Lung (tissue), 12 donors: ENCODE results near the gene HEG1. TPM values are rescaled to one million over a fixed set of nuclear protein-coding genes. Genes with fewer than 3 reads are reported as not detected.

Experiments used
- ATAC-seq: fragments of 200-7000 bp; cut with Tn5 transposase; one replicate; pipeline ENCODE4 v1.9.1; 2020; ENCODE audit warnings: moderate number of reproducible peaks; ENCODE audit not compliant: insufficient read depth, low FRiP score
- DNase-seq, 3 donors: peaks; one replicate each; pipeline ENCODE4 v3.0.0-alpha.2; 2013 to 2017
- H3K27ac ChIP-seq, 2 donors: one replicate each; pipeline ENCODE4 v1.5.1; 2013; ENCODE audit warnings: mild to moderate bottlenecking in 2 of 2, moderate library complexity in 2 of 2, control low read depth in 1 of 2, inconsistent platforms in 1 of 2, low read depth in 1 of 2, low read length in 1 of 2
- H3K27me3 ChIP-seq, 3 donors: one replicate each; pipeline ENCODE4 v1.5.1; 2013; ENCODE audit warnings: low read length in 2 of 3; ENCODE audit not compliant: control insufficient read depth in 3 of 3, insufficient read depth in 3 of 3
- H3K36me3 ChIP-seq, 4 donors: one replicate each; pipeline ENCODE4 v1.5.1; 2013; ENCODE audit warnings: low read length in 4 of 4, mild to moderate bottlenecking in 1 of 4, moderate library complexity in 1 of 4; ENCODE audit not compliant: control insufficient read depth in 4 of 4, insufficient read depth in 4 of 4
- H3K4me1 ChIP-seq, 5 donors: one replicate each; pipeline ENCODE4 v1.5.1; 2013; ENCODE audit warnings: low read length in 5 of 5, mild to moderate bottlenecking in 2 of 5, moderate library complexity in 1 of 5; ENCODE audit not compliant: control insufficient read depth in 5 of 5, insufficient read depth in 5 of 5
- H3K4me3 ChIP-seq: one replicate; pipeline ENCODE4 v1.5.1; 2013; ENCODE audit warnings: mild to moderate bottlenecking, control low read depth, moderate library complexity
- H3K9ac ChIP-seq, 2 donors: one replicate each; pipeline ENCODE4 v1.5.1; 2013; ENCODE audit warnings: low read length in 2 of 2, control low read depth in 1 of 2; ENCODE audit not compliant: insufficient read depth in 1 of 2
- H3K9me3 ChIP-seq, 4 donors: one replicate each; pipeline ENCODE4 v1.5.1; 2013; ENCODE audit warnings: low read length in 3 of 4, mild to moderate bottlenecking in 1 of 4, moderate library complexity in 1 of 4; ENCODE audit not compliant: control insufficient read depth in 4 of 4, insufficient read depth in 3 of 4
- CTCF ChIP-seq: IDR thresholded peaks from 2 replicates; pipeline ENCODE4 v1.5.1; 2012; ENCODE audit warnings: mild to moderate bottlenecking; ENCODE audit errors: control extremely low read depth, extremely low read depth
- WGBS, 2 donors: extraction: QIAGEN DNeasy Blood & Tissue Kit; methylation state at CpG; one replicate each; pipeline ENCODE4 v1.1.7; 2013; 5-methylcytosine and 5-hydroxymethylcytosine counted together
- polyA plus RNA-seq, 2 donors: library from polyadenylated mRNA; stranded (reverse); fragments of 200-250 nt; gene quantifications; one replicate each; pipeline ENCODE4 v1.2.1, GENCODE V29; 2013
- total RNA-seq, 2 donors: library from RNA; depleted of rRNA in 1 of 2; stranded (reverse); fragments of >200 nt in 1 of 2; gene quantifications; one replicate each; pipeline ENCODE4 v1.2.1, GENCODE V29; 2014 to 2021
- donor health status: control.
- donor health status: control.
- donor health status: Bipolar disorder and iron deficiency.
- donor health status: healthy.
- donor health status: DM: yes; HTN: yes; CAD: no.

The HEG1 gene
- total and polyA plus RNA-seq, 4 donors, result 18.0 to 115 (median 65.7) TPM

DNA sequence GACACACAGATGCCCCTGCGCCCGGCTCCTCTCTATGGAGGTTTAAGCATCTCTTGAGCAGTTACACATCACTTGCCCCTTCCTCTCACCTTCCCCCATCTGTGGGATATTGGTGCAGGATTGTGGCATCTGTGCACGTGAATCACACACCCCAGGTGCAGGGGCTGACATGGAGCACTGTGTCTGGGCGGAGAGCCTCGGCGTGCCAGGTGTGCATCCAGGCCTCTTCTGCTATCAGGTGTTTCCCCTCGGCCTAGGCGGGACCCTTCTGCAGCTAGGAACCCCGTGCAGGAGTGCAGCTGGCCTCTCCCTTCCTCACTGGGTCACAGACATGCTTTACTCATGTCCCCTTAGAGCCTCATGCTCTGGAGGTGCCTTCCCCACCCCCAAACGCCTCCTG is 87.8 kb downstream of the HEG1 start:
- 86 to 91% methylated on average over 10 of the region's 10 CpGs for WGBS, 2 donors
- Histone ChIP-seq H3K9ac (no peak overlapping the region), H3K9me3 (no peaks in the 10 kb centered on the region), H3K36me3 (peaks cover 11 to 27% (median 13%) of the 10 kb centered on the region in 4 donors), H3K4me1 (peaks cover 0 to 7% (median 3%) of the 10 kb centered on the region in 5 donors), H3K27me3 (no peaks in the 10 kb centered on the region), H3K27ac (no peak overlapping the region), H3K4me3 (no peak overlapping the region)
- TF ChIP-seq CTCF, result no peak
- ATAC-seq, result no peak
- no peak for DNase-seq

DNA sequence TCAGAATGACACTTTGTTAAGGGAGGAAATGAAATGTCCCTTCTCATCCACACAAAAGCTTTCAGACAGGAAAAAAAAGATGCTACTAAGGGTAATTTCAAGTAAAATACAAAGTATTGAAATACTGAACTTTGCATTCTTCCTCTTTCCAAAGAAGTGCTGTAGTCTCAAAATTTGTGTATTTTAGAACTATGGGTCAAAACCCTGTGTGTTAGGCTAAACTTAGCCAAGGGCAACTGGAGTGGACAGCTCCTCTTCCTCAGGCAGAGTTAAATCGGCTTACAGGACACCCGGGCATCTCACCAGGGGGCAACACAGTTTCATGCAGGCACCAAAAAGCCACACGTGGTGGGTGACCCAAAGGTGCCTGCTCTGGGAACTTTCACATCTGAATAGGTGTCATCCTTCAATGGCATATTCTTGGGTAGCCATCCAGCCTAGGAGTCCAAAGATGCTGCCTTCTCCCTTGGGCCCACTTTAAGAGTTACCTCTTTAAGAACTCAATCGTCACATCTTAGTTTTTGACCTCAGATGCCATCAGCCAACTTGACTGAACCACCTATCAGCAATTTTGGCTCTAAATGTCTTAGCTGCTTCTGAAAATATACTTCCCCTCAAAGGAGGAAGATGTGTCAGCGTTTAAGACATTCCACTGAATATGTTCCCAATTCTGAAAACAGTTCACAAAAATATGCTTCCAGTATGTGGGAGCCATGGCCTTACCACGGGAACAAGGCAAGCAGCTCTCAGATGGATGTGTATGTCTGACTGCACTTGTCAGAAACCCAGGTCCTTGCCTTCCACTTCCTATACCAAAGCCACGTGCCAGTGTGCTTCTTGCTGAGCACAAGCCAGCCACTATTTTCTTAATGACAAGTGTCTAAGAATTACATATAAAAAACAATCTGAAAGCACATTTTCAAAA is 89.0 kb downstream of the HEG1 start:
- no peak for ATAC-seq
- no peak for TF ChIP-seq CTCF

DNA sequence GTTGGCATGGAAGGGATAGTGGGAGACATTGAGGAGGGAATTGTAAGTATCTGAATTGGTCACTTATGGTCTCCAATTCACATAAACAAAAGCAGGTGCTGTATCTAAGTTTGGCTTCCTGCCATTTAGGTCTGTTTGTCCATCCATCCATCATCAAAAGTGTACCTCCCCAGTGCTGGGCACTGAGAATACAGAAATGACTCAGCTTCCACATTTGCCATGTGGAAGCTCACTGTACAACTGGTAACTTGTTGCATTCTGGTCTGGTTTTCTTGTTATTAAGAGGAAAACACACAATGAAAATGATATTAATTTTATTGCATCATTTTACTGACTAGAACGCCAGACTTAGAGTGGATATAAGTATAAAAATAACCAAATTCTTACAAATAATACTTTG is 90.4 kb downstream of the HEG1 start:
- 87 to 90% methylated on average over 1 of the region's 1 CpG for WGBS, 2 donors
- Histone ChIP-seq H3K4me3 (no peak overlapping the region), H3K9ac (no peak overlapping the region), H3K27me3 (no peaks in the 10 kb centered on the region), H3K36me3 (peaks cover 3 to 18% (median 7%) of the 10 kb centered on the region in 4 donors), H3K9me3 (no peaks in the 10 kb centered on the region), H3K4me1 (peaks cover 0 to 7% (median 3%) of the 10 kb centered on the region in 5 donors), H3K27ac (no peak overlapping the region)
- TF ChIP-seq CTCF, result no peak
- ATAC-seq, result no peak
- no peak for DNase-seq

More for the DNA sequence above, 89.0 kb downstream of the HEG1 start:
- H3K27me3 ChIP-seq, result no peaks in the 10 kb centered on the region
- DNase-seq, result no peak
- 70% methylated on average over 7 of the region's 7 CpGs for WGBS, 2 donors
- no peak overlapping the region for H3K4me3 ChIP-seq
- H3K9me3 ChIP-seq, result no peaks in the 10 kb centered on the region
- peaks cover 0 to 7% (median 3%) of the 10 kb centered on the region in 5 donors for H3K4me1 ChIP-seq
- peaks cover 5 to 21% (median 10%) of the 10 kb centered on the region in 4 donors for H3K36me3 ChIP-seq
- H3K9ac ChIP-seq, result no peak overlapping the region
- H3K27ac ChIP-seq, result no peak overlapping the region
